Karpas-422 (cell line): ENCODE results near the gene MUC5B. TPM values are rescaled to one million over a fixed set of nuclear protein-coding genes. Genes with fewer than 3 reads are reported as not detected.

Experiments
- DNase-seq: peaks from one replicate; pipeline ENCODE4 v3.0.0-alpha.2; 2015
- H2AFZ ChIP-seq: fragments of 200-600 bp; sonication (generic); 2 replicates; pipeline ENCODE4 v1.6.1; 2014; ENCODE audit warnings: antibody characterized with exemption, low read length, mixed read lengths
- H3K27ac ChIP-seq: fragments of 200-600 bp; sonication (generic); 2 replicates; pipeline ENCODE4 v1.5.1; 2014; ENCODE audit warnings: mild to moderate bottlenecking, low read length, moderate library complexity
- H3K27me3 ChIP-seq: fragments of 200-600 bp; sonication (generic); 2 replicates; pipeline ENCODE4 v1.6.1; 2014; ENCODE audit warnings: low read length, mixed read lengths
- H3K36me3 ChIP-seq: fragments of 200-600 bp; sonication (generic); 2 replicates; pipeline ENCODE4 v1.6.1; 2014; ENCODE audit warnings: low read length, mixed read lengths; ENCODE audit not compliant: insufficient read depth
- H3K4me1 ChIP-seq: fragments of 200-600 bp; sonication (generic); 2 replicates; pipeline ENCODE4 v1.6.1; 2014; ENCODE audit warnings: mild to moderate bottlenecking, low read length, mixed read lengths
- H3K4me2 ChIP-seq: fragments of 200-600 bp; sonication (generic); 2 replicates; pipeline ENCODE4 v1.6.1; 2014; ENCODE audit warnings: low read length, low read depth, mild to moderate bottlenecking; ENCODE audit not compliant: poor library complexity, severe bottlenecking
- H3K4me3 ChIP-seq: fragments of 200-600 bp; sonication (generic); 2 replicates; pipeline ENCODE4 v1.5.1; 2014; ENCODE audit warnings: mild to moderate bottlenecking, antibody characterized with exemption, low read length, mixed read lengths
- H3K79me2 ChIP-seq: fragments of 200-600 bp; sonication (generic); 2 replicates; pipeline ENCODE4 v1.6.1; 2014; ENCODE audit warnings: mild to moderate bottlenecking, low read length, mixed read lengths
- H3K9ac ChIP-seq: fragments of 200-600 bp; sonication (generic); 2 replicates; pipeline ENCODE4 v1.6.0; 2014; ENCODE audit warnings: low read length
- H3K9me2 ChIP-seq: fragments of 200-600 bp; sonication (generic), shearing (Covaris generic); replicated peaks from 2 replicates; pipeline ENCODE4 v1.6.0; 2014; ENCODE audit warnings: mild to moderate bottlenecking, low read length, moderate library complexity; ENCODE audit not compliant: insufficient read depth
- H3K9me3 ChIP-seq: fragments of 300-700, 200-600 bp; sonication (generic); 2 replicates; pipeline ENCODE4 v1.6.1; 2014; ENCODE audit warnings: low read length, mixed read lengths
- H4K20me1 ChIP-seq: fragments of 200-600 bp; sonication (generic); 2 replicates; pipeline ENCODE4 v1.6.1; 2014; ENCODE audit warnings: mild to moderate bottlenecking, antibody characterized with exemption, low read length, low read depth; ENCODE audit not compliant: insufficient read depth
- total RNA-seq: library from RNA; depleted of rRNA; stranded (reverse); fragments of >200 nt; shearing (Covaris generic); gene quantifications from 2 replicates; pipeline ENCODE4 v1.2.3, GENCODE V29; 2014; ENCODE audit warnings: low replicate concordance

MUC5B gene
- total RNA-seq, 1 experiment from 2014 or later = 0.04 TPM

DNA sequence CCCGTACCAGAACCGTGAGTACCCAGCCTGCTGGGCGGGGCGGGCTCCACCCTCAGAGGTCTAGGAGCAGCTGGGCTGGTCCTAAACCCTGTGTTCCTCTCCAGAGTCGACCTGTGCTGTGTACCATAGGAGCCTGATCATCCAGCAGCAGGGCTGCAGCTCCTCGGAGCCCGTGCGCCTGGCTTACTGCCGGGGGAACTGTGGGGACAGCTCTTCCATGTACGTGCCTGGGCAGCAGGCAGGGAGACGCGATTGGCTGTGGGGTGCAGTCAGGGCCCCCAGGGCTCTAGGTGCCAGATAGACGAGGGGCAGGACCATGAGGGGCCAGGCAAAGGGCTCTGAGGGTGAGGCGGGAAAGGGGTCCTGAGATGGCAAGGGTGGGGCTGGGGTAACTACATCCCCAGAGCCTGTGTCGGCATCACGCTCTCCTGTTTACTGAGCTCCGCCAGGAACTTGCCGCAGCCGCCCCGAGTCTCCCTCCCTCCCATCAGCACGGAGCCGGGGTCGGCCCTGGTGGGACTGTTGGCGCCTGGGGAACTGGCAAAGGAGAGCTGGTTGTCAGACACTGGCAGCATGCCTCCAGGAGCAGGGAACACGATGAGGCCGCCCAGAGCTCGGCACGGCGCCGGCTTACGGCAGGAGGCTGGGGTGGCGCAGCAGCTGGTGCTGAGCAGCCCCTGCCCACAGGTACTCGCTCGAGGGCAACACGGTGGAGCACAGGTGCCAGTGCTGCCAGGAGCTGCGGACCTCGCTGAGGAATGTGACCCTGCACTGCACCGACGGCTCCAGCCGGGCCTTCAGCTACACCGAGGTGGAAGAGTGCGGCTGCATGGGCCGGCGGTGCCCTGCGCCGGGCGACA is 22.9 kb upstream of the MUC5B start:
- Histone ChIP-seq H3K36me3 (no peaks in the 10 kb centered on the region), H3K4me2 (no peak overlapping the region), H3K9me2 (no peaks in the 10 kb centered on the region), H3K79me2 (no peaks in the 10 kb centered on the region), H3K9ac (no peak overlapping the region), H3K27ac (no peak overlapping the region), H3K4me3 (no peak overlapping the region), H3K27me3 (no peaks in the 10 kb centered on the region), H3K4me1 (no peaks in the 10 kb centered on the region), H2AFZ (no peak overlapping the region), H3K9me3 (no peaks in the 10 kb centered on the region), H4K20me1 (0 out of 2 replicates have a peak, but pooled peaks cover 4% of the 10 kb centered on the region)
- no peak for DNase-seq

DNA sequence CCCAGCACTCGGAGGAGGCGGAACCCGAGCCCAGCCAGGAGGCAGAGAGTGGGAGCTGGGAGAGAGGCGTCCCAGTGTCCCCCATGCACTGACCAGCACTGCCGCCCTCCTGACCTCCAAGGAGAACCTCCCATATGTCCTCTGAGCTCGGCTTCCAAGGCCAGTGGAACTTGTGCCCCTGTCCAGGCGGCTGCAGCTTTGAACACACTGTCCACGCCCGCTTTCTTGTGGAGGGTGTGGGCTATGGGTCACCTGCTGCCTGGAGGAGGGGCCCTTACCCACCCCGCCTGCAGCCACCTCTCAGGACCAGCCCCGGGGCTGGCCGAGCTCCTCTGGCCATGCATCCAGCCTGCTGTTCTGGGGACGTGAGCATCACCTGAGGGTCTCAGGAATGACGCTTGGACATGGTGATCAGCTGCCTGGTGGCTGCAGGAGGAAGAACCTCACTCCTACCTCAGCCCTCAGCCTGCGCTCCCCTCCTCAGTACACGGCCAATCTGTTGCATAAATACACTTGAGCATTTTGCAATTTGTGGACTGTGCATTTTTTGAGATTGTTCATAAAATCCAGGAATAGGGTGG is 22.2 kb upstream of the MUC5B start:
- no peaks in the 10 kb centered on the region for H3K79me2 ChIP-seq
- no peak overlapping the region for H3K9ac ChIP-seq
- no peaks in the 10 kb centered on the region for H3K36me3 ChIP-seq
- H3K4me1 ChIP-seq = no peaks in the 10 kb centered on the region
- no peak overlapping the region for H2AFZ ChIP-seq
- no peak overlapping the region for H3K27ac ChIP-seq
- no peak for DNase-seq
- no peaks in the 10 kb centered on the region for H3K9me3 ChIP-seq
- 0 out of 2 replicates have a peak, but pooled peaks cover 4% of the 10 kb centered on the region for H4K20me1 ChIP-seq
- no peaks in the 10 kb centered on the region for H3K9me2 ChIP-seq
- no peaks in the 10 kb centered on the region for H3K27me3 ChIP-seq
- no peak overlapping the region for H3K4me3 ChIP-seq
- no peak overlapping the region for H3K4me2 ChIP-seq

DNA sequence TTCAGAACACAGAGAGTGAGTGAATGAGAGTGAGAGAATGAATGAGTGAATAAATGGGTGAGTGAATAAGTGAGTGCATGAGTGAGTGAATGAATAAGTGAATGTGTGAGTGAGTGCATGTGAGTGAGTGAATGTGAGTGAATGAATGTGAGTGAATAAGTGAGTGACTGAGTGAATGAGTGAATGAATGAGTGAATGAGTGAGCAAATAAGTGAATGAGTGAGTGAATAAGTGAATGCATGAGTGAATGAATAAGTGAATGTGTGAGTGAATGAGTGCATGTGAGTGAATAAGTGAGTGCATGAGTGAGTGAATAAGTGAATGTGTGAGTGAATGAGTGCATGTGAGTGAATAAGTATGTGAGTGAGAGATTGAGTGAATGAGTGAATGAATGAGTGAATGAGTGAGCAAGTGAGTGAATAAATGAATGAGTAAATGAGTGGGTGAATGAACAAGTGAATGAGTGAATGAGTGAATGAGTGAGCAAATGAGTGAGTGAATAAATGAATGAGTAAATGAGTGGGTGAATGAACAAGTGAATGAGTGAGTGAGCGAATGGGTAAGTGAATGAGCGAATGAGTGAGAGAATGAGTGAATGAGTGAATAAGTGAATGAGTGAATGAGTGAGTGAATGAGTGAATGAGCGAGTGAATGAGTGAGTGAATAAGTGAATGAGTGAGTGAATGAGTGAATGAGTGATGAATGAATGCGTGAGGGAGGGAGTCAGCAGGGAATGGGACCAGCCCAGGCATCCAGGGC is 21.3 kb upstream of the MUC5B start:
- H3K27ac ChIP-seq = no peak overlapping the region
- H3K79me2 ChIP-seq = no peaks in the 10 kb centered on the region

DNA sequence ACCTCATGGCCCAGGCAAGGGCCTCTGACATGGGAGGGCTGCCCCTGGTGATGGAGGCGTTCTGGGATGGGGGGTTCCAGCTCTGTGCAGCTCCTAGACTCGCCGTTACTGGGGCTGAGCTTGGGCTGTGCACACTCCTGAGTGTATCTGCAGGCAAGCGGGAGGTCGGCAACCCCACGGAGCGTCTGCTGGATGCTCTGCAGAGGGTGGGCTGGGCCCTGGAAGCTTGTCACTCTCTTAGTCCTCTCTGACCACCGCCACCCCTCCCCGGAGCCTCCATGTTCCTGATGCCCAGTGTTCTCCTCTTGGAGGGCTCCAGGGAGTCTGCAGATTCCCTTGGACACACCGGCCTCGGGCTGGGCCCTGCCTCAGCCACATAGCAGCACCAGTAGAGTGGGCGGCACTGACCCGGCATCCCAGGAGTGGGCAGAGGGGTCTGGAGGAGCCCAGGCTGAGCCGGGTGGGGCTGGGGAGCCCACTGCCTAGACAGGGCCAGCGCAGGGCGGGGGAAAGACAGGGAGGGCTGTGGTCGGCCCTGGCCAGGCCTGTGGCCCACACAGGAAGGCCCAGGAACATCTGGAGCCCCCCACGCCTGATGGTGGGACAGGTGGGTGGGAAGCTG is 20.6 kb upstream of the MUC5B start:
- Histone ChIP-seq H3K4me3 (no peak overlapping the region), H3K36me3 (no peaks in the 10 kb centered on the region), H3K79me2 (no peaks in the 10 kb centered on the region), H3K9me3 (no peaks in the 10 kb centered on the region), H3K9ac (no peak overlapping the region), H3K27ac (no peak overlapping the region), H3K27me3 (no peaks in the 10 kb centered on the region), H4K20me1 (0 out of 2 replicates have a peak, but pooled peaks cover 4% of the 10 kb centered on the region), H3K4me2 (no peak overlapping the region), H3K4me1 (no peaks in the 10 kb centered on the region), H3K9me2 (no peaks in the 10 kb centered on the region), H2AFZ (no peak overlapping the region)
- peak; percentile 47 for DNase-seq

More for the DNA sequence above, 21.3 kb upstream of the MUC5B start:
- Histone ChIP-seq H3K36me3 (no peaks in the 10 kb centered on the region), H3K4me3 (no peak overlapping the region), H3K9me3 (no peaks in the 10 kb centered on the region), H2AFZ (no peak overlapping the region), H3K27me3 (no peaks in the 10 kb centered on the region), H4K20me1 (0 out of 2 replicates have a peak, but pooled peaks cover 4% of the 10 kb centered on the region), H3K9ac (no peak overlapping the region), H3K9me2 (no peaks in the 10 kb centered on the region), H3K4me2 (no peak overlapping the region), H3K4me1 (no peaks in the 10 kb centered on the region)
- DNase-seq = no peak

DNA sequence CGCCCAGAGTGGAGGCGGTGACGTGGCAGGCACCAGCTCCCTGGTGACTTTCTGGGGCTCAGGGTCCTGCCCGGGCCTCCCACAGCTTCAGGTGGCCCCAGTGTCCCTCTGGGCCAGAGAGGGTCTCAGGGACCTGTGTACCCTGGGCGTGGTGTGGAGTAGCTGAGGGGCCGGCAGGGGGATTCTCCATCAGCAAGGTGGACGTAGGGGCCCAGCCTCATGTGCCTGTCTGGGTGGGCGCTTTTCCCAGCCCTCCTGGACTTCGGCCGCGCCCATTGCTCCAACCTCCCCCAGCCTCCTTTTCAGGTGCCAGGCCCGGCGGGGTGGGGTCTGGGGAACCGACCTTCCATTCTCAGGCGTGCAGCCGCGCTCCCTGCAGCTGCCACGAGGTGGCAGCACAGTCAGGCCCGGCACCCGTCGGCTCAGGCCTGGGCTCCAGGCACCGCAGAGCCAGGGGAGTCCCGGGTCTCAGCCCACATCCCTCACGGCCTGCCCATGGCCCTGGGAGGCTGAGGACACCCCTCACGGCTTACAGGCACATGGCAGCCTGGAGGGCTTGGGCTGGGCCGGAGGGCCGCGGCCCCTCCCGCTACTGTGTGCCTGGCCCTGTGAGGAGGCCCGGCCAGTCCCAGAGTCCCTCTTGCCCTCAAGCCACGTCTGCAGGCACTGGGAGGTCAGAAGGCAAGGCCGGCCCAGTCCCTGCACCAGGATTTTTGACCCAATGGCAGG is 19.9 kb upstream of the MUC5B start:
- no peaks in the 10 kb centered on the region for H3K36me3 ChIP-seq

DNA sequence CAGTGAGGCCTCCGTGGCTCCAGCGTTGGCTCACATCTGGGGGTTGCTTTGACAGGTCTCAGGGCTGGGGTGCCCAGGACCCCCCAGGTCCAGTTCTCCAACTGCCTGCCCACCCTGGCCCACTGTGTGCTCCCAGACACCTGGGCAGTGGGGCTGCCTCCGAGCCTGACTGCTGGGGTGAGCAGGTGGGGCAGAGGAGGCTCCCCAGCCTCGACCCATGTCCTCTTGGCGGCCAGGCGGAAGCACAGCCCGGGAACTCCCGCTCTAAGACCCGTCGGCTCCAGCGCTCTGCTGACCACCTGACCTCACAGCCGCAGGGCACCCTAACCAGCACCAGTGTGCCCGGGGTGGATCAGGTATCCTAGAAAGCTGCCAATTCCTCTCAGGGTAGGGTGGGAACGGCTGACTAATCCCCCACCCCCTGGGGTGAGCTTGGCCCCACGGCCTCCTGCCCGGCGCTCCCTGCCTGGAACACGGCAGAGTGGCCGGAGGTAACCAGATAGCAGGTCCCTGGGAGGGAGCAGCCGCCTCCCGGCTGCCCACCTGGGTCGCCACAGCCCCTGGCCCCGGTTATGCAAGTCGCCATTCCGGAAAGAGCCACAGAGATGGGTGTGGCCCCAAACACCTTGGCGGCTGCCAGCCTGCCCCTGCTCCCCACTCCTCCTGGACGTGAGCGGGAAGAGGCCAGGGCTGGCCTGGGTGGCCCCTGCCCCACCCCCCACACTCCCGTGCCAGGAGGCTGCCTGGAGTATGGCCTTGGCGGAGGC is 19.2 kb upstream of the MUC5B start:
- Histone ChIP-seq H3K27me3 (no peaks in the 10 kb centered on the region), H3K4me3 (no peak overlapping the region), H4K20me1 (0 out of 2 replicates have a peak, but pooled peaks cover 4% of the 10 kb centered on the region), H2AFZ (no peak overlapping the region), H3K36me3 (no peaks in the 10 kb centered on the region), H3K79me2 (no peaks in the 10 kb centered on the region), H3K9me3 (no peaks in the 10 kb centered on the region), H3K27ac (no peak overlapping the region), H3K4me1 (no peaks in the 10 kb centered on the region), H3K9ac (no peak overlapping the region), H3K4me2 (no peak overlapping the region), H3K9me2 (no peaks in the 10 kb centered on the region)
- DNase-seq = no peak

More for the DNA sequence above, 19.9 kb upstream of the MUC5B start:
- Histone ChIP-seq H4K20me1 (0 out of 2 replicates have a peak, but pooled peaks cover 4% of the 10 kb centered on the region), H3K27me3 (no peaks in the 10 kb centered on the region), H3K4me1 (no peaks in the 10 kb centered on the region), H3K27ac (no peak overlapping the region), H3K9ac (no peak overlapping the region), H3K9me3 (no peaks in the 10 kb centered on the region), H2AFZ (no peak overlapping the region), H3K4me3 (no peak overlapping the region), H3K9me2 (no peaks in the 10 kb centered on the region), H3K4me2 (no peak overlapping the region), H3K79me2 (no peaks in the 10 kb centered on the region)
- DNase-seq = peak; percentile 83

DNA sequence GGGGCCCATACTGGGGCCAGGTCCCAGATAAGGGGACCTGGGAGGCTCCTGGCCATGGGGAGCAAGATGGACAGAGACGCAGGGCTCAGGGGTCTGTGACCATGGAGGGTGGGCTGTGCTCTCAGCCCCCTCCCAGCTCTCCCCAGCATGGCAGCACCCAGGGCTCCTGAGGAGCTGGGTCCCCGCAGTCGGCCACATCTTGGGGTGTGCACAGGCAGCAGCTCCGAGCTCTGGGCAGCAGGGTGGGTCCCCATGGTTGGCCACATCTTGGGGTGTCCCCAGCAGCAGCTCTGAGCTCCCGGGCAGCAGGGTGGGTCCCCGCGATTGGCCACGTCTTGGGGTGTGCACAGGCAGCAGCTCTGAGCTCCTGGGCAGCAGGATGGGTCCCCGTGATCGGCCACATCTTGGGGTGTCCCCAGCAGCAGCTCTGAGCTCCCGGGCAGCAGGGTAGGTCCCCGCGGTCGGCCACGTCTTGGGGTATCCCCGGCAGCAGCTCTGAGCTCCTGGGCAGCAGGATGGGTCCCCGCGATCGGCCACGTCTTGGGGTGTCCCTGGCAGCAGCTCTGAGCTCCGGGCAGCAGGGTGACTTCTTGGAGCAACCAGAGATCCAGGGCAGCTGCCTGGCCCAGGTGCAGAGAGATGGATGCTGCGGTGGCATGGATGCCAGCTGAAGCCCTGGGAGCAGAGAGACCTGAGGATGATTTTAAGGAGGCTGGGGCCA is 18.3 kb upstream of the MUC5B start:
- Histone ChIP-seq H3K9me3 (no peaks in the 10 kb centered on the region), H3K27me3 (no peaks in the 10 kb centered on the region), H3K79me2 (no peaks in the 10 kb centered on the region), H2AFZ (no peak overlapping the region), H3K9ac (no peak overlapping the region), H3K4me2 (no peak overlapping the region), H4K20me1 (0 out of 2 replicates have a peak, but pooled peaks cover 4% of the 10 kb centered on the region), H3K9me2 (no peaks in the 10 kb centered on the region), H3K27ac (no peak overlapping the region), H3K4me3 (no peak overlapping the region), H3K4me1 (no peaks in the 10 kb centered on the region), H3K36me3 (no peaks in the 10 kb centered on the region)
- no peak for DNase-seq
